GM18526 (cell line): ENCODE data around the gene ERGIC3.
A peak's percentile ranks its signal among the peaks of the same experiment; 100 is the strongest.

Experiments used
- POLR2A ChIP-seq: IDR thresholded peaks from 3 replicates; pipeline ENCODE4 v1.6.1; 2011; ENCODE audit not compliant: insufficient read length; ENCODE audit errors: extremely low read depth

The ERGIC3 gene

DNA sequence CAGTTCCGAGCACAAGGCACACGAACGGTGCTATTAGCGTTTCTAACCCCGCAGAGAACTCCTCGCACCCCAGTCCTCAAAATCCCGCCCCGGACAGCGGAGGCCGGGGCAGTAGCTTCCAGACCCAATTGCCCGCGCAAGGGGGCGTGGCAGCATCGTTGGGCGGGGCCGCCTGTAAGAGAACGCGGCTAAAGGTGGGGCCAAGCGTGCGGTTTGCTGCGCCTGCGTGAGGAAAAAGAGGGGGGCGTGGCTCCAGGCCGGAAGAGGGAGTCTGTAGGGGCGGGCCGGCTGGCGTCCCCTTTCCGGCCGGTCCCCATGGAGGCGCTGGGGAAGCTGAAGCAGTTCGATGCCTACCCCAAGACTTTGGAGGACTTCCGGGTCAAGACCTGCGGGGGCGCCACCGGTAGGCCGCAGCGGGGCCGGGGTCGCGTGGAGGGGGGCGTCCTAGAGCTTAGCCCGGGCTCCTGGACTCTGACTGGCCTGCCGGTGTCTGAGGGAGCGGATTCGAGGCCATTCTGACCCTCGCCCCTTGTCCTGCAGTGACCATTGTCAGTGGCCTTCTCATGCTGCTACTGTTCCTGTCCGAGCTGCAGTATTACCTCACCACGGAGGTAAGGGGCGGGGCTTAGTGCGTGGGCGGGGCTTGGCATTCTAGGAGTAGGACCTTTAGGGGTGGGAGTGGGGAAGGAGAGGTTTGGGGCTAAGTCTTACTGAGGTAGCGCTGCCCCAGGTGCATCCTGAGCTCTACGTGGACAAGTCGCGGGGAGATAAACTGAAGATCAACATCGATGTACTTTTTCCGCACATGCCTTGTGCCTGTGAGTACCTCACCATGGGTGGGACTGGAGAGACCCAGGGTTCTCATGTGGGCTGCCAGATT lies at the start of gene ERGIC3:
Gene ERGIC3 (plus strand): TSS at position 296 of the 880 bp plus-strand sequence. CDS start 20 bp downstream, at position 316.
- TF ChIP-seq POLR2A: peak; percentile 66

DNA sequence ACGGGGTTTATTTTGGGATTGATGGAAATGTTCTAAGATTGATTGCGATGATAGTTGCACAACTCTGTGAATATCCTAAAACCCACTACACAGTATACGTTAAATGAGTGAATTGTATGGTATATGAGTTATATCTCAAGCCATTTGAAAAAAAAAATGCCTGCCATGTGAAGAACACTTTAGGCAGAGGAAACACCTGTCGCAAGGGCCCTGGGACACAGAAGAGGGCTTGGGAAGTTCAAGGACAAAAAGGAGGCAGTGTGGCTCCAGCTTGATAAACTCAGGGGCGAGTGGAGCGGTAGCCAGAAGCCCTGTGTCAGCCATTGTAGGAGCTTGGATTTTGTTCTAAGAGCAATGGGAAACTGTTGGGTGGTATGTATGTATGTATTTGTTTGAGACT lies 49.5 kb upstream of the ERGIC3 start:
- no peak for TF ChIP-seq POLR2A

DNA sequence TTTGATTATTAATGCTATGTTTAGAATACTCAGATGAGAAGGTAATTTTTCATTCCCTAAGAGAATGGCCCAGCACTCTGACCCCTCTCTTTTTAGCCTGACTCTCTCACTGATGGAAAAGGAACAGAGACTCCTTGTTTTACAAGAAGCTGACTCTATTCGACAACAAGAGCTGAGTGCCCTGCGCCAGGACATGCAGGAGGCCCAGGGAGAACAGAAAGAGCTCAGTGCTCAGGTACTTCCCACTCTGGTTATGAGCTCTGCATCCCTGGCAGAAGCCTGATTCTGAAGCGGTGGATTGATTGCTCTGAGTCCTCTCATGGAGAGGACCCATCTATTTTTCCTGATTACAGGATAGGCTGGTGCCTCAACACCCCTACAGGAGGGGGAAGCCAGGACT lies 45.4 kb upstream of the ERGIC3 start:
- no peak for TF ChIP-seq POLR2A

DNA sequence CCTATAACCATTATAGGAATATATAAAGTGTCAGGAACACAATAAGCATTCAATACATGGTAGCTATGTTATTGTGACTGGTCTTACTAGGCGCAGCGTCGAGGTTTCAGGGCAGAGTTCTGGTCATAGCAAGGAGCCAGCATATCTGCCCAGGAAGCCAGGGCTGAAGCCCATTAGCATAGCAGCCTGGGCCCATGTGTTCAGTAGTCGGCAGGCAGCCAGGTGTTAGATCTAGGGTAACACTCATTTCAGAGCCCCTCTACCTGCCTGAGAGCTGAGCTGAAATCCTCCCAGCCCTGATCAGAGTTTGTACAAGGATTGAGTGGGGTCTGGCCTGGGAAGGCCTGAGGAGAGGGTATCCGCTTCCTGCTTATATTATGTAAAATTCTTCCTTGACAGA lies 44.6 kb upstream of the ERGIC3 start:
- TF ChIP-seq POLR2A: no peak

DNA sequence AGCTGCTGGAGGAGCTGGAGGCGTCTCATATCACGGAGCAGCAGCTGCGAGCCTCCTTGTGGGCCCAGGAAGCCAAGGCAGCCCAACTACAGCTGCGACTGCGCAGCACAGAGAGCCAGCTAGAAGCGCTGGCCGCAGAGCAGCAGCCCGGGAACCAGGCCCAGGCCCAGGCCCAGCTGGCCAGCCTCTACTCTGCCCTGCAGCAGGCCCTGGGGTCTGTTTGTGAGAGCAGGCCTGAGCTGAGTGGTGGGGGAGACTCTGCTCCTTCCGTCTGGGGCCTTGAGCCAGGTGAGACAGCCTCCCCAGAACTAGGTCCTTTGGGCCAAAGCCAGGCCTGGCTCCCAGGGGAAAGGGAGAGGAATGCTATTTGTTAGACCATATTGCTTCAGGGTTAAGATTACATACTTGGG lies 44.1 kb upstream of the ERGIC3 start:
- TF ChIP-seq POLR2A: no peak

DNA sequence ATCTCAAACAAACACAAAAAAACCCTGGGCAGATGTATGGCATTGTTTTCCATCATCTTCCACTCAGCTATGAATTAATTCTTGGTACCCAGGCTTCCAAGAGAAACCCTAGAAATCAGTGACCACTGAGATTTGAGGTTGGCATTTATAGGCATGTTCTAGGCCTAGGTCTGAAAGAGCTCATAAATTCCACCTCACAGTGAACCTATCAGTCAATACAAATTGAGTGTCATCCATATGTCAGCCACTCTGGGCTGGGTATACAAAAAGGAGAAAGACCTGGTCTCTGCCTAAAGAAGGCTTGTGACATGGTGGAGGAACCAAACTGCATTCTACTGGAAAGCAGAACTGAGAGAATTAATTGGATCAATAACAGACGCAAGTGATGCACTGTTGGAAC lies 42.6 kb upstream of the ERGIC3 start:
- TF ChIP-seq POLR2A: no peak

DNA sequence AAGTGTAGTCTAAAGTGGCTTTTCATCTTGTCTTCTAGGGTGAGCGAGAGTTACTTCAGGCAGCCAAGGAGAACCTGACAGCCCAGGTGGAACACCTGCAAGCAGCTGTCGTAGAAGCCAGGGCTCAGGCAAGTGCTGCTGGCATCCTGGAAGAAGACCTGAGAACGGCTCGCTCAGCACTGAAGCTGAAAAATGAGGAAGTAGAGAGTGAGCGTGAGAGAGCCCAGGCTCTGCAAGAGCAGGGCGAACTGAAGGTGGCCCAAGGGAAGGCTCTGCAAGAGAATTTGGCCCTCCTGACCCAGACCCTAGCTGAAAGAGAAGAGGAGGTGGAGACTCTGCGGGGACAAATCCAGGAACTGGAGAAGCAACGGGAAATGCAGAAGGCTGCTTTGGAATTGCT lies 39.5 kb upstream of the ERGIC3 start:
- TF ChIP-seq POLR2A: no peak

DNA sequence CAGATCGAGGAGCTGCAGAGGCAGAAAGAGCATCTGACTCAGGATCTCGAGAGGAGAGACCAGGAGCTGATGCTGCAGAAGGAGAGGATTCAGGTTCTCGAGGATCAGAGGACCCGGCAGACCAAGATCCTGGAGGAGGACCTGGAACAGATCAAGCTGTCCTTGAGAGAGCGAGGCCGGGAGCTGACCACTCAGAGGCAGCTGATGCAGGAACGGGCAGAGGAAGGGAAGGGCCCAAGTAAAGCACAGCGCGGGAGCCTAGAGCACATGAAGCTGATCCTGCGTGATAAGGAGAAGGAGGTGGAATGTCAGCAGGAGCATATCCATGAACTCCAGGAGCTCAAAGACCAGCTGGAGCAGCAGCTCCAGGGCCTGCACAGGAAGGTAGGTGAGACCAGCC lies 38.6 kb upstream of the ERGIC3 start:
- TF ChIP-seq POLR2A: no peak

DNA sequence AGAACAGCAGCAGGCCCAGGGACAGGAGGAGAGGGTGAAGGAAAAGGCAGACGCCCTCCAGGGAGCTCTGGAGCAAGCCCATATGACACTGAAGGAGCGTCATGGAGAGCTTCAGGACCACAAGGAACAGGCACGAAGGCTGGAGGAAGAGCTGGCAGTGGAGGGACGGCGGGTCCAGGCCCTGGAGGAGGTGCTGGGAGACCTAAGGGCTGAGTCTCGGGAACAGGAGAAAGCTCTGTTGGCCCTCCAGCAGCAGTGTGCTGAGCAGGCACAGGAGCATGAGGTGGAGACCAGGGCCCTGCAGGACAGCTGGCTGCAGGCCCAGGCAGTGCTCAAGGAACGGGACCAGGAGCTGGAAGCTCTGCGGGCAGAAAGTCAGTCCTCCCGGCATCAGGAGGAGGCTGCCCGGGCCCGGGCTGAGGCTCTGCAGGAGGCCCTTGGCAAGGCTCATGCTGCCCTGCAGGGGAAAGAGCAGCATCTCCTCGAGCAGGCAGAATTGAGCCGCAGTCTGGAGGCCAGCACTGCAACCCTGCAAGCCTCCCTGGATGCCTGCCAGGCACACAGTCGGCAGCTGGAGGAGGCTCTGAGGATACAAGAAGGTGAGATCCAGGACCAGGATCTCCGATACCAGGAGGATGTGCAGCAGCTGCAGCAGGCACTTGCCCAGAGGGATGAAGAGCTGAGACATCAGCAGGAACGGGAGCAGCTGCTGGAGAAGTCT lies 37.9 kb upstream of the ERGIC3 start:
- TF ChIP-seq POLR2A: no peak

DNA sequence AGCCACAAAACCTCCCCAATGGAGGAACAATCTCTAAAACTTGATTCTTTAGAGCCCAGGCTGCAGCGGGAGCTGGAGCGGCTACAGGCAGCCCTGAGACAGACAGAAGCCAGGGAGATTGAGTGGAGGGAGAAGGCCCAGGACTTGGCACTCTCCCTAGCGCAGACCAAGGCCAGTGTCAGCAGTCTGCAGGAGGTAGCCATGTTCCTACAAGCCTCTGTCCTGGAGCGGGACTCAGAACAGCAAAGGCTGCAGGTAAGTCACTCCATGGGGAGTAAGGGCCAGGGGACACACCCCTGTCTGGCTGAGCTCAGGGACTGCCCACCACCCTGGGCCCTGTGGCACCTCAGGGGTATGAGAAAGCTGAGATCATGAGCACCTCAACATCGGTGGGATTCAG lies 37.1 kb upstream of the ERGIC3 start:
- no peak for TF ChIP-seq POLR2A

DNA sequence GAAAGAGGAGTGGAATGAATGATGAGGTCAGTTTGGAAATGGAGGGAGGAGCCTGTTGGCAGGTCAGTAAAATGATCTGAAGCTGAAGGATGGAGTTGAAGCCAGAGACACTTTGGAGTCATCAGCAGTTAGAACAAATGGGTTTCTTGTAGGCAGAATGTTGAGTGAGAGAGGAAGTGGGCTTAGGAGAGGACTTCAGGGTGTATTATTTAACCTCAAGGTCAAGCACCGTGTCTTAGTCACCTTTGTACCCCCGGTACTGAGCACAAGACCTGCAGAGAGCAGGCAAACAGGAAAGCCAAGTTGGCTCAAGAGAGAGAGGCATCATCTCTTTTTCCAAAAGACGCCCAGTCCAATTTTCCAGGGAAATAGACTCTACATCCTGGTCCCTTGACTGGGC lies 35.7 kb upstream of the ERGIC3 start:
- no peak for TF ChIP-seq POLR2A

DNA sequence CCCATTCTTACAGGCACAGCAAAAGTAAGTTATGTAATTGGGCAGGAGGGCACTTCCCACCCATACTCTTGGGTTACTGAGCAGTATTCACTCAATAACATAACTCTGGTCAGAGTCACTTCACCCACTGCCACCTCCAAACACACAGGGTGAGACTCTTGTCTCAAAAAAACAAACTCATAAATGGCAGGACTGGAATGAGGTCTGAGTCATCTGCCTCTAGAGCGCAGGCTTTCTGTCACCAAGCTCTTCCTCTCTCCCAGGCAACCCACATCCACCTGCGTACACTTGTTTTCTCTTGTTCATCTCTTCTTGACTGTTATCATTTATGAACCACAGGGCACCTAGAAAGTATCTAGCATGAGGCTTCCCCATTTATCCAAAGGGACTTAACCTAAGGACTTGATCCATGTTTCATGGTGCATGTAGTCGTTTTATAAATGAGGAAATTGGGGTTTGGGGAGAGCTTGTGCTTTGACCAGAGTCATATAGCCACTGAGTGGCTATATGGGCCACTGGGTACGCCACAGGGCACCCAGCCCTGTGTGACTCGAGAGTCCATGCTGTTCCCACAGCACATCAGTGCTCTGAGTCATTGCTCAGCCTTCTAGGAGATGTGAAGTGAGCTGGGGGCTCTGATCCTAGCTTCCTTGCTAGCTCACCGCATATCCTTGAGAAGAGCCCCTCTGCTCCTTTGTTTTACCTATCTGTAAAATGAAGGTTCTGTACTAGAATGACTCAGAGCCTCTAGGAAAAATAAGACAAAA lies 34.8 kb upstream of the ERGIC3 start:
- no peak for TF ChIP-seq POLR2A

DNA sequence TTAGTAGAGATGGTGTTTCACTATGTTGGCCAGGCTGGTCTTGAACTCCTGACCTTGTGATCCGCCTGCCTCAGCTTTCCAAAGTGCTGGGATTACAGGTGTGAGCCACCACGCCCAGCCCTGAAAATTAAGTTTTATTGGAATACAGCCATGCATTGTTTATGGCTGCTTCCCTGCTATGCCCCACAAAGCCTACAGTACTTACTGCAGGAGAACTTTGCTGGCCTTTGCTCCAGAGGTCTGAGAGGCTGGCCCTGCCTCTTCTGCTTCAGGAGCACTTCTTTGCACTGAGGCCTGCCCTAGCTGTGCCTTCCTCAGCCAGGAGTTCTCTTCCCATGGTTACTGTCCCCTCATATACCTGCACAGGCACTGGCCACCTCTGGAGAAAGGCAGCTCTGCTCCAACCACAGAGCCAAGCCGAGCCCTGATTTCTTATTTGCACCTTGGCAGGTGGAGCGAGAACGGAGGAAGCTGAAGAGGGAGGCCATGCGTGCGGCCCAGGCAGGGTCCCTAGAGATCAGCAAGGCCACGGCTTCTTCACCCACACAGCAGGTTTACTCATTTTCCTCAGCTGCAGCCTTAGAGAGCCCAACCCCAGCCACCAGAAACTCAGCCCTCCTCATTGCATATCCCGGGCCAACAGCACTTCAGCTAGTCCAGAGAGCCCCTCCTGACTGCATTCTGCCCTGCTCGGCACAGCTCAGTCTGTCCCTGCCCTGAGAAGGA lies 33.2 kb upstream of the ERGIC3 start:
- TF ChIP-seq POLR2A: no peak

DNA sequence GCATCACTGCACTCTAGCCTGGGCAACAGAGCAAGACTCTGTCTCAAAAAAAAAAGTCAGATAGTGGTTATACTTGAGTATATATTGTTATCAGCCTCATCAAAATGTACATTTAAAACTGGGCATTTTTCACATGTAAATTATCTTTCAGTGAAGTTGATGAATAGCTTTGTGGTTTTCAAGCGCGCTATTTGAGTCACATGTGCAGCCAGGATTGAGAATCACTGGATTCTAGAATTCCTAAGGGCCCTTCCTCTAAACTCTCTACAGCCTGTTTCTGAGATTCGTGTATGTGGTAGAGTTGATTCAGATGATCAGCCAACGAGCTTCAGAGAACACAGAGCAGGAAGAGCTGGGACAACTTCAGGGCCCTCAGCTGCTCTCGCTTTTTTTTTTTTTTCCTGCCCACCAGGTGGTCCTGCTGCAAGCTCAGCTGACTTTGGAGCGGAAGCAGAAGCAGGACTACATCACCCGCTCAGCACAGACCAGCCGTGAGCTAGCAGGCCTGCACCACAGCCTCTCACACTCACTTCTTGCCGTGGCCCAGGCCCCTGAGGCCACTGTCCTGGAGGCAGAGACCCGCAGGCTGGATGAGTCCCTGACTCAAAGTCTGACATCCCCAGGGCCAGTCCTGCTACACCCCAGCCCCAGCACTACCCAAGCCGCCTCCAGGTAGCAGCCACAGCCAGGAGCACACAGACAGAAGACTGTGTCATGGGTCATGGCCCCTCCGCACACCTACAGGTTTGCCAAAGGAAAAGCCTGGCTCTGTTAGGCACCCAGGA lies 30.7 kb upstream of the ERGIC3 start:
- TF ChIP-seq POLR2A: no peak
